ENCODE results near the gene UPP2. TPM values are rescaled to one million over a fixed set of nuclear protein-coding genes. Genes with fewer than 3 reads are reported as not detected.

UPP2 gene
- total and polyA plus RNA-seq, 2 of the 13 experiments (the other 11 are each of a cell fraction or from before 2014, with no cell fraction given): 0.07 to 0.28 TPM

DNA sequence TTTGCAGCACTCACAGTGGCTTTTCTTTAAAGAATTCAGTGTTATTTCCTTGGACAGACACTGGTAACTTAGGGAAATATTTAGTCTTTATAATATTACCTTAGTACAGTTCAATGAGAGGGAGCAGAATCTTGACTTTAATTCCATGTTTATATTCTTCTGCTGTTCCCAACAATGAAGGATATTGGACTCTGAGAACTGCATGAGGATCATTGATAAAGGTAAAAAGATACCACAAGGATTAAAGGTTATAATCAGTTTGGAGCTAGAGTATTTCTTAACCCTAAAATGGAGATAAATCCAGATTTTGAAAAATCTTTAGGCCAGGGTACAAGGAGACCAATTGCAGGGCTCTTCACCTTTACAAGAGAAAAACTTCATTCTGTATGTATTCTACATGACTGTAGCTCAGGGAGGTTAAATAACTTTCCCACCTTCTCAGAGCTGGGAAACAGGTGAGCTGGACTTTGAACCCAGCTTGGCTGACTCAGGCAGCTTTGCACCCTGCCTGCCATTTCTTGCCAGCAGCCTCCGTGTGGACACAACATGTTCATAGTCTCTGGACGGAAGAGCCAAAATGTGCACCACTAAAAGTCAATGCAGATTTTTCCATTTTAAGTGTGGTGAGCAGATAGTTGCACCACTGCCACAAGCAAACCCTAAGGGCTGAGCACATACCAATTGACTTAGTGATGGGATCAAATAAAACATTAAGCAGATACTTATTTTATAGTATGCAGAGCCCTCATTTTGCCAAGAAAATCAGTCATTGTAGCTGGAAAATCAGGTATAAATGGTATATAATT, 26.7 kb downstream of the UPP2 start (continued):
- peak; percentile 27; the same call in 1 of the 2 replicates for TF ChIP-seq ARID3A (IDR thresholded peaks at IDR 0.05; ENCODE audit: low read depth, low read length)
- TF ChIP-seq PRDM10 (CRISPR knock-in tag; IDR thresholded peaks at IDR 0.05; ENCODE audit: low read depth): 0 out of 2 replicates have a peak, but pooled peaks have one; percentile 20
- TF ChIP-seq ARHGAP35 (CRISPR knock-in tag; IDR thresholded peaks at IDR 0.05; ENCODE audit: borderline replicate concordance): no peak
- TF ChIP-seq TBX2 (CRISPR knock-in tag; IDR thresholded peaks at IDR 0.05; ENCODE audit: borderline replicate concordance): peak; percentile 90
- no peak for TF ChIP-seq HOXA7 (CRISPR knock-in tag; IDR thresholded peaks at IDR 0.05)
- no peak for TF ChIP-seq ZBTB44 (CRISPR knock-in tag; IDR thresholded peaks at IDR 0.05)
- no peak for TF ChIP-seq ZNF720 (CRISPR knock-in tag; IDR thresholded peaks at IDR 0.05)
- no peak for TF ChIP-seq MBNL3 (CRISPR knock-in tag; conservative IDR thresholded peaks at IDR 0.05)
- TF ChIP-seq PLSCR1 (CRISPR knock-in tag; IDR thresholded peaks at IDR 0.05; ENCODE audit: borderline replicate concordance): no peak; the same call in 1 of the 2 replicates
- peak; percentile 59 for TF ChIP-seq MAFF (IDR thresholded peaks at IDR 0.05; ENCODE audit: low read depth, low read length)
- peak; percentile 79; the same call in 1 of the 2 replicates for TF ChIP-seq ZNF747 (CRISPR knock-in tag; IDR thresholded peaks at IDR 0.05; ENCODE audit: borderline replicate concordance)
- no peak for TF ChIP-seq XBP1 (CRISPR knock-in tag; IDR thresholded peaks at IDR 0.05)
- TF ChIP-seq ZNF280B (CRISPR knock-in tag; IDR thresholded peaks at IDR 0.05; ENCODE audit: borderline replicate concordance): no peak
- TF ChIP-seq ZNF431 (CRISPR knock-in tag; IDR thresholded peaks at IDR 0.05; ENCODE audit: borderline replicate concordance, low read depth): no peak; the same call in 1 of the 2 replicates
- peak; percentile 98 for TF ChIP-seq ZNF780A (CRISPR knock-in tag; IDR thresholded peaks at IDR 0.05)
- no peak for TF ChIP-seq TOPORS (CRISPR knock-in tag; IDR thresholded peaks at IDR 0.05)
- TF ChIP-seq ZNF839 (CRISPR knock-in tag; IDR thresholded peaks at IDR 0.05; ENCODE audit: borderline replicate concordance): no peak
- TF ChIP-seq GTF3A (CRISPR knock-in tag; conservative IDR thresholded peaks at IDR 0.05): no peak
